ENCODE measurements around the gene NFIB.

The NFIB gene

DNA sequence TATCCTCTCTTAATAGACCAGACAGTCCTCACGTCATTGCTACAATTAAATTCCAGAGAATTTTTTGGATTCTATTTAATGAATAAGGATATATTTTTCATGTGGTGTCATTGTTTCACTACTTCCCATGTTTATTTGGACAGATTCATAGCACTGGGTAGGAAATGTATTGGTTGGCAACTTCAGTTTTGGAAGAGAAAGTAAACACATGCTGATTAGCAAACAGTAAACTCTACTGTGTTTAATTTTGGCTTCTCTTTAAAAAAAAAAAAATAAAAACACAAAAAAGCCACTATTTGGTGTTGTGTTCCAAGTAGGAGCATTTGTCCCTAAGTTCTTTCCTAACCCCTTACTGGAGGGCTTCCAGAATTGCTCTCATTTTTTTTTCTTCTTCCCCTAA lies 77.3 kb downstream of the NFIB start:
- DNase-seq, result no peak

DNA sequence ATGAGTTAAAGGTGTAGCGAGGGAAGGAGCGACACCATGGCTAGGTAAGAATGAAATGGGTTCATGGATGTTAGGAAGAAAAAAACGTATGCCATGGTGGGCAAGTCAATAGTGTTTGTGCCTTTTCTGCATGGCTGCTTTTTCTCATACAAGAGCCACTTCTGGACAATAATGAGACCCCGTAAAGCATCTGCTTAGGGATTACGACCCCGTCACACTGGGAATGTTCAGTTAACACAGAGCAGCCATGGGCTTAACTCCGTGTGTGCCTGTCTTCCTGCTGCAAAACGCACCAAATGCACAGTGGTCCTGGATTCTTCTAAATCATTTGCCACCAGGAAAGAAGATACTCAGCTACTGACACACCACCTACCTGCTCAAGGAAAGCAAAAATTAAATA lies 81.8 kb downstream of the NFIB start:
- DNase-seq, result no peak

DNA sequence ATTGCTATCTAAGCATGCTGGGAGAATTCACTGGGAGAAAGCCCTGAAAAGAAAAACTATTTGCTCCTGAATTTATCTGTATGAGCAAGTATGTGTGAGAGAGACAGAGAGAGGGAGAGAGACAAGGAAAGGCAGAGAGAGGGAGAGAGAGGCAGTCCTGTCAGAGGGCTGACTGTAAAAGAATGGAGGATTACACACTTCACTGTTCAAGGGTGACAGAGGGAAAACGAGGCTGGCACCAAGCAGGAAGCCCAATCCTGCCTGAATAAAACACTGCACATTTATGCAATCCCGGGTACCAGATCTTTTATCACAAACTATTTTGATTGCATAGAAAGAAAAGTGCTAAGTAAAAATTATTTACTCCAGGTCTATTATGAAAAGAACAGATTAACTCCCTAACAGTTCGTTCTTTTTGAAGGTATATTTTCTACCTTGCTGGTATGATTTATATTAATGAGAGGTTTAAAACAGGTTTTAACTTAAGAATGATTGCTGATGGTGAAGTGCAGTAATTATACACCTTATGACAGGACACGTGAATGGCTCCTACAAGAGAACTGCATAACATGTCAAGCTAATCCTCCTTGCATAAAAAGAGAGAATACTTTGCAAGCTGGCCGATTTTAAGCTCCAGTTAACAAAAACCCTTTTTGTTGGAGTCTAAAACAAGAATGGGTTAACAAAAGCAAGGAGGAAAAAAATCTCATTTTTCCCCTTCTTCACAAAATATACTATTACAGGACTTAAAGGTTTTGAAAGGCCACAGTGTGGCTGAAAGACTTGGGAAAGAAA lies 82.5 kb downstream of the NFIB start:
- DNase-seq, result no peak

GRCh38 chr9:14228602-14229001 lies 85.3 kb downstream of the NFIB start:
- no peak for DNase-seq

- no peak for DNase-seq
Observed at GRCh38 chr9:14226855-14227532, 86.9 kb downstream of the NFIB start.

DNA sequence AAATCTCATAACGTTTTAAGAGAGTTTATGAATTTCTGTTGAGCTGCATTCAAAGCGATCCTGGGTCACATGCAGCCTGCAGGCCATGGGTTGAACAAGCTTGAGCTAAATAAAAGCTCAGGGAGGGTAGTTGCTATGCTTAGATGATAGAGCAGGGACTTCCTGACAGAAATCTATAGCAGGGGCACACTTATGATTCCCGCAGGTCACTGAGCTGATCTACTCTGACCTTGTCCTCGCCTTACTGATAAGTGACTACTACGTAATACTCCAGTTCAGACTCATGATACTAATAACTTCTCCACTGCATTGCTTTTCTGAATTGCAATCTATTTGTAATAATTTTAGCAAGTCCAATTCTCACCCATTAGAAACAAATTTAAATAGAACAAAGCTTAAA lies 90.9 kb downstream of the NFIB start:
- DNase-seq, result no peak

DNA sequence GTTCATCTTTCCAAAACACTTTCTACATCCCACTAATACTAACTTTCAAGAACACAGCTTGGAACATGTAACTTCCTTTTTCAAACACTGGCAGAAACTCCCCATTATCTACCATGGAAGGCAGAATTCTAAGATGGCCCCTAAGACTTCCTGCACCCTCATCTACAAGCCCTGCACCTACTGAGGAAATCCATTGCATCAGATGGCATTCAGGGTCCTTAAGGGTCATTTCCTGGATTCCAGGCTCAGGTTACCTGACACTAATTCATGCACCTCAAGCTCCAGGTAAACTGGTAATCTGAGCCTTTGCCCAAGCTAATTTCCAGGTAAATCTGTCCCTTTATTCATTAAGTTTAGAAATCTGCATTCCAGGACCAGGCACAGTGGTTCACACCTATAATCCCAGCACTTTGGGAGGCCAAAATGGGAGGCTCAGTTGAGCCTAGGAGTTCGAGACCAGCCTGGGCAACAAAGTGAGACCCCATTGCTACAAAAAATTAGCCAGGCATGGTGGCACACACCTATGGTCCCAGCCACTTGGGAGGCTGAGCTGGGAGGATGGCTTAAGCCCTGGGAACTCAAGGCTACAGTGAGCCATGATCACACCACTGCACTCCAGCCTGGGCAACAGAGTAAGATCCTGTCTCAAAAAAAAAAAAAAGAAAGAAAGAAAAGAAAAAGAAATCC lies 91.6 kb downstream of the NFIB start:
- DNase-seq, result no peak

- no peak for DNase-seq
Observed at GRCh38 chr9:14221558-14221957, 92.4 kb downstream of the NFIB start.

DNA sequence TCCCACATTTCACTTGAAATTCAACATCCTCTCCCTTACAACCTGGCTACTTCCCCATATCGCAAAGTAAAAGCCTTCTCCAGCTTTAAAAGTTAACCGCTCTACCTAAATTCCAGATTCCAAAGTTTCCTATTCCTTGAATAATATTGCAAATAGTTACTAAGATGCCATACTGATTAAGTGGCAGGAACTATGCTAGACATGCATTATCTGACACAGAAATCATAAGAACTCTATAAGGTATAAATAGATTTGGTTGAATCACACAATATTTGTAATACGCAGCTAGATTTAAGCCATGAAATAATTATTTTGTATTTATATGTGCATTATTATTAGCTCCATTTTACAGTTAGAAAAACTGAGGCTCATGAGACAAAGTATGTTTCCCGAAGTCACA lies 92.8 kb downstream of the NFIB start:
- no peak for DNase-seq

DNA sequence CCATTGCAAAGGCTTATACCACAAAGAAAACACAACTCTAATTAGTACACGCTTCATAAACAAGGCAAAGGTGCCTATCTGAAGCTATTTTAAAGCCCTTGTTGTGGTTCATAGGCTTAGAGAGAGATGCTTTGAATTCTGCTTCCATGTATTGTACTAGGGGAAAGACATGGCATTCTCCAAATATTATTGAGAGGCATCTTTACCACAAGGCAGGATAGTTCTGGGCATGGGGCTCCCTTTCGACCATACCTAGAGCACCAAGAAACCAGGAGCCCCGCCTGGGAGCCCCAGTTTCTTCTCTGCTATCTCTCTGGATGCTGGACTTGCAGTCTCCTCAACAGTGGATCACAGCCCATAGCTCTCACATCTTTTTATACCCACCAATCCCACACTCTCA lies 93.7 kb downstream of the NFIB start:
- no peak for DNase-seq

GRCh38 chr9:14219850-14220249 lies 94.1 kb downstream of the NFIB start:
- no peak for DNase-seq

DNA sequence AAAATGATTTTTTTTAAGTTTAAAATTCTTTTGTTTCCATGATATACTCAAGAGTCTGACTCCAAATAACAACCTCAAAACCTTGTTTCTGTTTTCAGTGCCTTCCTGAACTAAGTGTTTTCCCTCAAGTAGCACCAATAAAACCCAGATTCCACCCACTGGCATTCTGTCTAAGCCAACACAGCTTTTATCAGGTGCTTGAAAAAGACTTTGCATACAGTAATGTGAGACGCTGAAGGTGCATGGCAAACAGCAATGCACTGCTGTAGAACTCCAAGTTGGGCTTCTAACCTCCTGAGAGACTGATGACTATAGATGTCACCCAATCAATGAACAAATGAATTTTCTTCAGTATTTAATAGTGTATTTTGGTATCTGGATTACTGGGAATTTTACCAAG lies 95.7 kb downstream of the NFIB start:
- DNase-seq, result no peak

DNA sequence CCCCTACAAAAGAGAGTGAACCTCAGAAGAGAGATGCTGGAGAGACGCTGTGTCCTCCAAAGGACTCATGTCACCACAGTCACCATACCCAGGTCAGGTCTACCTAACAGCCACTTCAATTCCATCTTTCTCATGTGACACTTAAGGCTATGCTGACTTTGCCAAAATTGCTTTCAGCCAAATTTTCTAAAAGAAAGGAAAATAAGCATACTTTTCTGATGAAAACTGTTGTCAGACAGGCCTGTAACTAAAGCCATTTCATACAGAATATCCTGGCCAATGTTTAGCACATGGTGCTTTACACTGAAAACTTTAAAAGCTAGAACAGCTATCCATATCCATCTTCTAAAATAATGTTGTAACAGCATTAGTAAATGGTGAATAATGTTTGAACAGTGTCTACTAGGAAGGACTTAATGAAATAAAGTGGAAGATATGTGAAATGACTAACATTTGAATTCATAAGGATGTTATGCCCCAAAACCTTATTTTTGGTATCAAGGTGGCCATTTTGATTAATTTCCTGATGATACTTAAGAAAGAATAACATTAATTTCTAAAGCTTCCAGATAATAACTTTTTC lies 97.2 kb downstream of the NFIB start:
- no peak for DNase-seq

- DNase-seq, result no peak
Observed at GRCh38 chr9:14215614-14216013, 98.3 kb downstream of the NFIB start.

DNA sequence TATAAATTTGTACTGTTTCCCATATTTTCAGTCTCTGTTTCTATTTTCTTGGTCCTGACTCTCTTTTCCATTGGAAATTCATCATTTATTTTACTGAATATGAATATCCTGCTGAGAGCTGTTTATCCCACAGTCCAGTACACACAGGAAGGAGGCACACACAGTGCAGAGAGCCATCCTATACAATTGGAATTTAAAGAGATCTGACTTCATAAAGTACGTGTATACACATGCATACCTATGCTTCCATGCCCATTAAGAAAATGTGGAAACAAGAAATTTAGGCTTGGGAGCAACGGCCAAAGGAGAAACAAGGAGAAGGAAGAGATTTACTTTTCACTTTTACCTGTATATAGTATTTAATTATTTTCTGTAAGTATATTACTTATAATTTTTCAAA lies 99.2 kb downstream of the NFIB start:
- no peak for DNase-seq

GRCh38 chr9:14214065-14214684 lies 99.8 kb downstream of the NFIB start:
- DNase-seq, result no peak

DNA sequence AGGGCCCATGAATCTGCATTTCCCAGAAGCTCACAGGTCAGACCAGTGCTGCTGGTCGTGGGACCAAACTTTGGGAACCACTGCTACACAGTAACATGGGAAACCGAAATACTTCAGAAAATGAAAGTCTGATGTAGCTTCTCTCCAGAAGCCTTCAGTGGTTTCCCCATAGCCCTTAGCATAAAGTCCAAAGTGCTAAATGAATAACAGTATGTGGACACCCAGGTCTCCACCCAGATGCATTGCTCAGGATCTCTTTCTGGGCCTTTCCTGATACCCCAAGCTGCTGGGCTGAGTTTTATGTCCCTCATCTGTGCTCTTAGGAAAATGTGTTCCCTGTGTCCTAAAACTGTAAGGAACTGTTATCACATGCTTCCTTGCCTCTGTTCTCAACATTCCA lies 100.4 kb downstream of the NFIB start:
- DNase-seq, result no peak

DNA sequence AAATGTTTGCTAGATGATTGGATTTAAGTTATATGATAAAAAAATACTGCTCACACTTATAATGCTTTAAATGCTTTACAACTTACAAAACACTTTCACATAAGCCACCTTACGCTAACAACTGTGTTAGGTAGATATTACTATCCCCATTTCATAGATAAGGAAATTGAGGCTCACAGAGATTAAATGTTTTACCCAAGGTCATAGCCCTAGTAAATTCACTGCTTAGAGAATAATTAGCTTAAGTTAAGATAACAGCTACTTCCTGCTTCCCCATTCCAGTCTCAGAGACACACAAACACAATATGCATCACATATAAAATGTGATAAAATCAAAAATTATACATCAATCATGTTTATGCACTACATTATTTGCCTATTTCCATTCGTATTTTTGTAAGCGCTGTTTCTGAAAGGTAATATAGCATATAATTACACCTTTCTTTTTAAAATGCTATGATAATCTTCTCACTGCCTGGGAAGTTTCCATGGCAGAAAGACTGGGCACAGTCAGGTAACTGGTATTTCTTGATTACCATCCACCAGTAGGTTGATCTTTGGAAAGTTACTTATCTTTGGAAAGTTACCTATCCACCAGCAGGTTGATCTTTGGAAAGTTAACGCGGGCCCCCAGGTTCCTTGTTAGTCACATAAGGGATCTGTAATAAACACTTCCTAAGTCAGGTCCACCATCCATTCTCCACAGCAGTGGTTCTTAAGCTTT lies 101.1 kb downstream of the NFIB start:
- no peak for DNase-seq

GRCh38 chr9:14212077-14212476 lies 101.9 kb downstream of the NFIB start:
- DNase-seq, result no peak

- DNase-seq, result no peak
Observed at GRCh38 chr9:14211564-14211963, 102.4 kb downstream of the NFIB start.

GRCh38 chr9:14210428-14210827 lies 103.5 kb downstream of the NFIB start:
- DNase-seq, result no peak
